Mesothelial cell of epicardium (in vitro differentiated cells): Measurements from ENCODE around the gene NAV2. TPM values are rescaled to one million over a fixed set of nuclear protein-coding genes. Genes with fewer than 3 reads are reported as not detected.
A peak's percentile ranks its signal among the peaks of the same experiment; 100 is the strongest.

Experiments used
- DNase-seq, 2 experiments: peaks; one replicate each; pipeline ENCODE4 v3.0.0; 2021; ENCODE audit warnings: low spot score in 2 of 2; ENCODE audit not compliant: unreplicated experiment in 2 of 2
- H3K27ac Mint-ChIP-seq: 2 replicates; pipeline ENCODE4 v1.8.0; 2021; ENCODE audit warnings: mixed read lengths
- H3K27me3 Mint-ChIP-seq: 2 replicates; pipeline ENCODE4 v1.8.0; 2021; ENCODE audit warnings: low read depth, mixed read lengths
- H3K36me3 Mint-ChIP-seq: 2 replicates; pipeline ENCODE4 v1.8.0; 2021; ENCODE audit warnings: mixed read lengths
- H3K4me1 Mint-ChIP-seq: 2 replicates; pipeline ENCODE4 v1.8.0; 2021; ENCODE audit warnings: mixed read lengths
- H3K4me3 Mint-ChIP-seq: 2 replicates; pipeline ENCODE4 v1.8.0; 2021; ENCODE audit warnings: mild to moderate bottlenecking, moderate library complexity, mixed read lengths
- H3K9me3 Mint-ChIP-seq: 2 replicates; pipeline ENCODE4 v1.8.0; 2021; ENCODE audit warnings: mixed read lengths
- total RNA-seq: library from RNA; stranded (reverse); gene quantifications from 3 replicates; pipeline ENCODE4 v1.2.1, GENCODE V29; 2021
- TF ChIP-seq, protein P1 (sequence below): fragments of 200-600 bp; sonication (generic); IDR thresholded peaks from one replicate; pipeline ENCODE4 v1.5.0; 2021; ENCODE audit warnings: antibody characterized with exemption; ENCODE audit not compliant: unreplicated experiment

The NAV2 gene
- total RNA-seq, 1 donor from 2014 or later, result 69.8 TPM

DNA sequence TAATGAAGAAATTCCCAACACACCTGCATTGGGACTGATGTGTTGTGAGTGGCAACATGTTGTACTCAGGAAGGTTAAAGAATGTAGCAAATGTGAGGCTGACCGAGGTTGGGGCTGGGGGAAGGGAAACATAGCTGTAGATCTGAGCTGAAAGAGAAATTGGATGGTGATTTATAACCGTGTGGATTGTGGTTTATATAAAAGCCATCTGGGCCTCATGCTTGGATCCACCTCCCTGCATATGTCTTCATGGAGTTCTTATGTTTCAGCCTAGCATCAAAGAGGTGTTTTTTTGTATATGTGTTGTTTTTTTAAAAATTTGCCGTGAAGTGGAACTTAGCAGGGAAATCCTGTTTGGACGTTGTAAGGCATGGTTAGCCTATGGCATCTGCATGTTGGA lies 141.3 kb downstream of the NAV2 start:
- TF ChIP-seq, protein P1, sequence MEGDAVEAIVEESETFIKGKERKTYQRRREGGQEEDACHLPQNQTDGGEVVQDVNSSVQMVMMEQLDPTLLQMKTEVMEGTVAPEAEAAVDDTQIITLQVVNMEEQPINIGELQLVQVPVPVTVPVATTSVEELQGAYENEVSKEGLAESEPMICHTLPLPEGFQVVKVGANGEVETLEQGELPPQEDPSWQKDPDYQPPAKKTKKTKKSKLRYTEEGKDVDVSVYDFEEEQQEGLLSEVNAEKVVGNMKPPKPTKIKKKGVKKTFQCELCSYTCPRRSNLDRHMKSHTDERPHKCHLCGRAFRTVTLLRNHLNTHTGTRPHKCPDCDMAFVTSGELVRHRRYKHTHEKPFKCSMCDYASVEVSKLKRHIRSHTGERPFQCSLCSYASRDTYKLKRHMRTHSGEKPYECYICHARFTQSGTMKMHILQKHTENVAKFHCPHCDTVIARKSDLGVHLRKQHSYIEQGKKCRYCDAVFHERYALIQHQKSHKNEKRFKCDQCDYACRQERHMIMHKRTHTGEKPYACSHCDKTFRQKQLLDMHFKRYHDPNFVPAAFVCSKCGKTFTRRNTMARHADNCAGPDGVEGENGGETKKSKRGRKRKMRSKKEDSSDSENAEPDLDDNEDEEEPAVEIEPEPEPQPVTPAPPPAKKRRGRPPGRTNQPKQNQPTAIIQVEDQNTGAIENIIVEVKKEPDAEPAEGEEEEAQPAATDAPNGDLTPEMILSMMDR, result no peak
- H3K27ac Mint-ChIP-seq, result no peak overlapping the region
- no peak overlapping the region for H3K4me3 Mint-ChIP-seq
- H3K4me1 Mint-ChIP-seq, result peaks cover 11% of the 10 kb centered on the region
- peaks cover 10% of the 10 kb centered on the region for H3K36me3 Mint-ChIP-seq
- no peaks in the 10 kb centered on the region for H3K27me3 Mint-ChIP-seq
- DNase-seq, result no peak
- H3K9me3 Mint-ChIP-seq, result peaks cover 14% of the 10 kb centered on the region

- Mint-ChIP-seq H3K4me3 (no peak overlapping the region), H3K9me3 (peaks cover 10% of the 10 kb centered on the region), H3K36me3 (peaks cover 6% of the 10 kb centered on the region), H3K27ac (no peak overlapping the region), H3K4me1 (peaks cover 19% of the 10 kb centered on the region), H3K27me3 (no peaks in the 10 kb centered on the region)
- TF ChIP-seq, protein P1, result no peak
- no peak for DNase-seq
Observed at GRCh38 chr11:19861171-19861570, 148.5 kb downstream of the NAV2 start.

DNA sequence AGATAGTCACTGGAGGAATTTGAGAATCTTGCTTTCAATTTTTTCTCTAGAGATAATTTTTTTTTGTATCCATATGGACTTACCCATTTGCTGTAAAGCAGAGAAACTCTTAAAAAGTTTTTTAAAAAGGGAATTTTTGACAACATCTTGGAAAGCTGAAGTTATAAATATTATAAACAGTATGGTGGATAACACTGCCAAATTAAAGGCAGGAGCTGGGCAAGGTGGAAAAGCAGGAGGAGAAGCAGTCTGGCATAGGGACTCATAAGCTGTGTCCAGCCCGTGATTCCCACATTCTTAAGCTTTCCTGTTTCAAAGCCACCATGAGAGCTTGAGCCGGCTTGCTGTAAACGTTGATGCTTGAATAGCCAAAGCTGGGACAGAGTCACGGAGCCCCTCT lies 149.5 kb downstream of the NAV2 start:
- H3K36me3 Mint-ChIP-seq, result peaks cover 6% of the 10 kb centered on the region
- H3K27ac Mint-ChIP-seq, result no peak overlapping the region
- no peaks in the 10 kb centered on the region for H3K27me3 Mint-ChIP-seq
- H3K4me3 Mint-ChIP-seq, result no peak overlapping the region
- H3K4me1 Mint-ChIP-seq, result peaks cover 19% of the 10 kb centered on the region
- TF ChIP-seq, protein P1, result no peak
- no peak for DNase-seq
- peaks cover 10% of the 10 kb centered on the region for H3K9me3 Mint-ChIP-seq

DNA sequence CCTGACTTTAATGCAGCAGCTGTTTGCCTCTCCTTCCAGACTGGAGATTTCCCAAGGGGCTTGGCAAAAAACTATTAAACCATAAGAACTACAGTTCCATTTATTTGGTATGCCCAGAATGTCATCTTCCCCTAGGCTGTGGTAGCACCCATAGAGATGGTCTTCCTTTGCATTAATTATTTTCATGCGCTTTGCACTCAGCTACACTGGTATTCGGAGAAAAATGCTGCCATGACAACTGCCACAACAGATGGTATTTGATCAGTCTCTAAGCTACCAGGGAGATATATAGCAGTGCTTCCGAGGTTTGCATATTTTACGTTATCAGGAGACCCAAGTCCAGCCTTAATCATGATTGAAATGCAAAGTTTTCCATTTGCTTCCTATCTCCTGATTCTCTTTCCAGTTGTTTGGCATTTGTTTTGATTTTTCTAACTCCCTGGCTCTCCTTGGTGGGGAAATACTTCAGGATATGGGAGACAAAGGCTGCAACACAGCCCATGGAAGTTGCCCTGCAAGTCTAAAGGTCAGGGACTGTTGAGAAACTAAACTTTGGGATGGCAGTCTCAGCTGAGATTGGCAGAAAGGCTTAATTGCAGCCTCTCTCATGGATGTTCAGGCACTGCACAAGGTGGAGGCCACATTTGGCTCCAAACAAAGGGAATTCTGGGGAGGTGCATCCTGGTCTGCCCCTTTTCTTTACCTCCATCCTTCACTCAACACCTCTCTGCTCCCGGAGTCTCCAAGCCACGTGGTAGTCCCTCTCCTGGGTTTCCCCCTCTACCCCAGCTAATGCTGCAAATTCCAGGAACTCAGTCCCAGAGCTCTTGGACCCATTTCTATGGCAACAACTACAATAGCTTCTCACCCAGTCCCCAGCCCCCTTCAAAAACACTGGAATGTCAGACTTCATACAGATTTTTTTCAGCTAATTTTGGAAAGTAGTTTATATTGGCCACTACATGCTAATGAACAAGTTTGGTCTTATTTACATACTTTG lies 151.8 kb downstream of the NAV2 start:
- Mint-ChIP-seq H3K4me3 (no peak overlapping the region), H3K27me3 (no peaks in the 10 kb centered on the region), H3K27ac (peak overlapping the region; percentile 84), H3K4me1 (peaks cover 19% of the 10 kb centered on the region), H3K9me3 (no peaks in the 10 kb centered on the region), H3K36me3 (no peaks in the 10 kb centered on the region)
- TF ChIP-seq, protein P1, result no peak
- DNase-seq, result no peak

GRCh38 chr11:19866037-19866436 lies 153.4 kb downstream of the NAV2 start:
- TF ChIP-seq, protein P1, result no peak
- H3K27ac Mint-ChIP-seq, result no peak overlapping the region
- H3K4me3 Mint-ChIP-seq, result no peak overlapping the region

More at GRCh38 chr11:19866037-19866436, 153.4 kb downstream of the NAV2 start:
- H3K4me1 Mint-ChIP-seq, result peaks cover 22% of the 10 kb centered on the region
- no peak for DNase-seq
- no peaks in the 10 kb centered on the region for H3K9me3 Mint-ChIP-seq
- no peaks in the 10 kb centered on the region for H3K27me3 Mint-ChIP-seq
- no peaks in the 10 kb centered on the region for H3K36me3 Mint-ChIP-seq
